ENCODE measurements around the gene PDIA6. TPM values are rescaled to one million over a fixed set of nuclear protein-coding genes. Genes with fewer than 3 reads are reported as not detected.

The PDIA6 gene
- total RNA-seq, 1 experiment from 2014 or later: 271 TPM

DNA sequence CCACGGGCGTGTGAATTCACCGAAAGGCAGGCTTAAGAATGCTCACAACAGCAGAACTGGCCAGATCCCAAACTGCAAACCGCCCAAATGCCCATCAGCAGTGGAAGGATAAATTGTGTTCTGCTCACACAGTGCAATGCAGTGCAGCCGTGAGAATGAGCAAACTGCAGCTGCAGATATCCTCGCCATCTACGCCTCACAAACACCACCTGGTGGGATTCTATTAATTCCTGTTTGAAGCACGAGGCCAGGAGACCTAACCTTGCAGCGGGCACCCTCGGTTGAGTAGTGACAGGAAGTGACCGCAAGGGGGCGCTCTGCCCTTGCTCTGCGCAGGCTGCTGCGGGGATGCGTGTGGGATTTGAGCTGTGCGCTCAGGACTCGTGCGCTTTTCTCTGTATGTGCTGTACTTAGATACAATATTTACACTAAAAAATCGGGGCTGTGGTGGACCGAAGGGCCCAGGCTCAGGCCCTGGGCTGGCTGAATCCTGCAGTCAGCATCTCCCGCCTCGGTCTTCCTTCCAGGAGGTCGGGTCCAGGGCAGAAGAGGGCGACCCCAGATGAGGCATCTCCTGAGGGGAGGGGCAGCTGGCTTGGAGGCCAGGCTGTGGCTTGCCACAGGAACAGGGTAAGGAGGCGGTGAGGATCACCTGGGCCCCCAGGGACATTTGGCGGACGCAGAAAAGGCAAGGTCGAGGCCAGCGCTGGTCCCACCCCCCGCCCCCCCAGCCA, 19.8 kb upstream of the PDIA6 start:
- H3K4me1 ChIP-seq (ENCODE audit: control insufficient read depth, insufficient read depth, low read length): no peaks in the 10 kb centered on the region; the same call in 1 of the 2 replicates
- H3K27ac ChIP-seq (ENCODE audit: low read length): no peak overlapping the region
- H3K27me3 ChIP-seq (ENCODE audit: control insufficient read depth, insufficient read depth, low read length): no peaks in the 10 kb centered on the region
- no peaks in the 10 kb centered on the region for H3K9me3 ChIP-seq (ENCODE audit: control insufficient read depth, insufficient read depth, low read depth, low read length)
- TF ChIP-seq, protein P1, sequence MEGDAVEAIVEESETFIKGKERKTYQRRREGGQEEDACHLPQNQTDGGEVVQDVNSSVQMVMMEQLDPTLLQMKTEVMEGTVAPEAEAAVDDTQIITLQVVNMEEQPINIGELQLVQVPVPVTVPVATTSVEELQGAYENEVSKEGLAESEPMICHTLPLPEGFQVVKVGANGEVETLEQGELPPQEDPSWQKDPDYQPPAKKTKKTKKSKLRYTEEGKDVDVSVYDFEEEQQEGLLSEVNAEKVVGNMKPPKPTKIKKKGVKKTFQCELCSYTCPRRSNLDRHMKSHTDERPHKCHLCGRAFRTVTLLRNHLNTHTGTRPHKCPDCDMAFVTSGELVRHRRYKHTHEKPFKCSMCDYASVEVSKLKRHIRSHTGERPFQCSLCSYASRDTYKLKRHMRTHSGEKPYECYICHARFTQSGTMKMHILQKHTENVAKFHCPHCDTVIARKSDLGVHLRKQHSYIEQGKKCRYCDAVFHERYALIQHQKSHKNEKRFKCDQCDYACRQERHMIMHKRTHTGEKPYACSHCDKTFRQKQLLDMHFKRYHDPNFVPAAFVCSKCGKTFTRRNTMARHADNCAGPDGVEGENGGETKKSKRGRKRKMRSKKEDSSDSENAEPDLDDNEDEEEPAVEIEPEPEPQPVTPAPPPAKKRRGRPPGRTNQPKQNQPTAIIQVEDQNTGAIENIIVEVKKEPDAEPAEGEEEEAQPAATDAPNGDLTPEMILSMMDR (IDR thresholded peaks at IDR 0.05): peak; percentile 98
- TF ChIP-seq, protein P2, sequence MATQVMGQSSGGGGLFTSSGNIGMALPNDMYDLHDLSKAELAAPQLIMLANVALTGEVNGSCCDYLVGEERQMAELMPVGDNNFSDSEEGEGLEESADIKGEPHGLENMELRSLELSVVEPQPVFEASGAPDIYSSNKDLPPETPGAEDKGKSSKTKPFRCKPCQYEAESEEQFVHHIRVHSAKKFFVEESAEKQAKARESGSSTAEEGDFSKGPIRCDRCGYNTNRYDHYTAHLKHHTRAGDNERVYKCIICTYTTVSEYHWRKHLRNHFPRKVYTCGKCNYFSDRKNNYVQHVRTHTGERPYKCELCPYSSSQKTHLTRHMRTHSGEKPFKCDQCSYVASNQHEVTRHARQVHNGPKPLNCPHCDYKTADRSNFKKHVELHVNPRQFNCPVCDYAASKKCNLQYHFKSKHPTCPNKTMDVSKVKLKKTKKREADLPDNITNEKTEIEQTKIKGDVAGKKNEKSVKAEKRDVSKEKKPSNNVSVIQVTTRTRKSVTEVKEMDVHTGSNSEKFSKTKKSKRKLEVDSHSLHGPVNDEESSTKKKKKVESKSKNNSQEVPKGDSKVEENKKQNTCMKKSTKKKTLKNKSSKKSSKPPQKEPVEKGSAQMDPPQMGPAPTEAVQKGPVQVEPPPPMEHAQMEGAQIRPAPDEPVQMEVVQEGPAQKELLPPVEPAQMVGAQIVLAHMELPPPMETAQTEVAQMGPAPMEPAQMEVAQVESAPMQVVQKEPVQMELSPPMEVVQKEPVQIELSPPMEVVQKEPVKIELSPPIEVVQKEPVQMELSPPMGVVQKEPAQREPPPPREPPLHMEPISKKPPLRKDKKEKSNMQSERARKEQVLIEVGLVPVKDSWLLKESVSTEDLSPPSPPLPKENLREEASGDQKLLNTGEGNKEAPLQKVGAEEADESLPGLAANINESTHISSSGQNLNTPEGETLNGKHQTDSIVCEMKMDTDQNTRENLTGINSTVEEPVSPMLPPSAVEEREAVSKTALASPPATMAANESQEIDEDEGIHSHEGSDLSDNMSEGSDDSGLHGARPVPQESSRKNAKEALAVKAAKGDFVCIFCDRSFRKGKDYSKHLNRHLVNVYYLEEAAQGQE (IDR thresholded peaks at IDR 0.05; ENCODE audit: insufficient read depth in 1 of 2, low read depth in 2 of 2, low read length in 1 of 2): no peak; a peak in 1 of 4 replicates
- ATAC-seq (peak; percentile 88), DNase-seq (ENCODE audit: low read depth, low spot score) (peak; percentile 60)
- in situ Hi-C loops (cut with HindIII; ENCODE audit: low pct_unique_long_range_greater_than_20kb, low sequenced_read_pairs) (no loop called here), intact Hi-C loops (cut with micrococcal nuclease; ENCODE audit: unreplicated experiment) (loop anchor here (1.0 to 5.0 kb wide), 2 partner anchors 70 to 292 kb away; no protein-coding TSS in a partner anchor)
- ChIA-PET POLR2A (no interaction called here), CTCF (interaction anchor here (0.6 to 1.7 kb wide), 14 partner anchors 9 to 752 kb away, joined by 3 to 17 read pairs (median 5); no protein-coding TSS in a partner anchor)
- BruUV-seq (replicated peaks): no TSS peak
- H3K4me3 ChIP-seq (ENCODE audit: low read depth in 2 of 2, low read length in 2 of 2): no peak overlapping the region
- no peaks in the 10 kb centered on the region for H3K36me3 ChIP-seq (ENCODE audit: control insufficient read depth, insufficient read depth, low read length)

DNA sequence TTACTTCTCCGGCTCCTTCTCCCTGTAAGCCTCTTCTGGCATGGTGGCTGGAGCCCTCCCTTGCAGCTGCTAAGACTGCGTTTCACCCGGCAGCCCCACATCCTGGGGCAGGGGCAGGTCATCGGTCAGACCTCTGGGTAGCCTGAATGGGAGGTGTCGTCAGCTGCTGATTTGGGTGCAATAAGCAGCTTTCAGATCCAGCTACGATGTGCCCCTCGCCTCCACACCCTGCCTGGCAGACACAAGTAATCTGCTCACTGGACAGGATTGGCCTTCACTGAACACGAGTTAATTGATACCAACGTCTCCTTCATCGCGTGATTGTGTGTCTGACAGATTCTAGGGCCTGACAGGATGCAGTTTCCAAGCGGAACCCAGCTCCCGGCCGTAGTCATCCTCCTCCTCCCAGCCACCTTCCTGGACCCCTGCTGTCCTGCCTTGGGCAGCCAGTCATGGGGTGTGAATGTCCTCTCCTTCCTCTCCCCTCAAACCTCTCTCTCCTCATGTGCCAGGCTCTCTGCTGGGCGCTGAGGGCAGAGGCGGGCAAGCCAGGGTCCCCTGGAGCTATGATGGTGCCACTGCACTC, 18.9 kb upstream of the PDIA6 start:
- no peak for TF ChIP-seq POLR2AphosphoS5 (IDR thresholded peaks at IDR 0.05; ENCODE audit: low read depth, low read length)
- no peak for TF ChIP-seq TCF7L2 (IDR thresholded peaks at IDR 0.05; ENCODE audit: low read depth, low read length)
- no peak for TF ChIP-seq SIN3A (IDR thresholded peaks at IDR 0.05; ENCODE audit: borderline replicate concordance, insufficient read depth, low read depth, low read length)
- TF ChIP-seq, protein P2 (IDR thresholded peaks at IDR 0.05; ENCODE audit: insufficient read depth in 1 of 2, low read depth in 2 of 2, low read length in 1 of 2): no peak
- TF ChIP-seq, protein P1 (IDR thresholded peaks at IDR 0.05): no peak
- ATAC-seq: no peak
- in situ Hi-C loops (cut with HindIII; ENCODE audit: low pct_unique_long_range_greater_than_20kb, low sequenced_read_pairs): no loop called here
- no peaks in the 10 kb centered on the region for H3K36me3 ChIP-seq (ENCODE audit: control insufficient read depth, insufficient read depth, low read length)
- H3K9me3 ChIP-seq (ENCODE audit: control insufficient read depth, insufficient read depth, low read depth, low read length): no peaks in the 10 kb centered on the region
- CTCF ChIA-PET: interaction anchor here (1.7 kb wide), 1 partner anchor 14 kb away, joined by 5 read pairs; no protein-coding TSS in a partner anchor
- no peak for DNase-seq (ENCODE audit: low read depth, low spot score)
- no peak overlapping the region for H3K27ac ChIP-seq (ENCODE audit: low read length)
- intact Hi-C loops (cut with micrococcal nuclease; ENCODE audit: unreplicated experiment): loop anchor here (5.0 kb wide), 1 partner anchor 71 kb away; no protein-coding TSS in a partner anchor
- H3K4me3 ChIP-seq (ENCODE audit: low read depth in 2 of 2, low read length in 2 of 2): no peak overlapping the region
- H3K27me3 ChIP-seq (ENCODE audit: control insufficient read depth, insufficient read depth, low read length): no peaks in the 10 kb centered on the region
- no peaks in the 10 kb centered on the region; the same call in 1 of the 2 replicates for H3K4me1 ChIP-seq (ENCODE audit: control insufficient read depth, insufficient read depth, low read length)
- POLR2A ChIA-PET: interaction anchor here (0.7 kb wide), 1 partner anchor 225 kb away, joined by 14 read pairs; no protein-coding TSS in a partner anchor
- BruUV-seq (replicated peaks): no TSS peak
